DMS53 treated with DMSO at 0.1 percent for 48 hours (cell line): ENCODE results near the gene ZNF133.
A peak's percentile ranks its signal among the peaks of the same experiment; 100 is the strongest.
"Not testable (repeated sequence)": the region's sequence is repeated elsewhere in the genome, so short reads cannot be mapped to it uniquely, and the experiment has no call there.

Experiments
- DNase-seq: peaks from one replicate; lab custom pipeline; 2025; ENCODE audit not compliant: unreplicated experiment; lab: John Stamatoyannopoulos, UW

Gene ZNF133

GRCh38 chr20:18287915-18288748 is at the start of gene ZNF133:
TSS of gene ZNF133 (plus strand) at chr20:18288527. CDS start at chr20:18305687, 17,160 bp downstream.
- DNase-seq, result peak; percentile 93

GRCh38 chr20:18240997-18241396 is 47.3 kb upstream of the ZNF133 start:
- DNase-seq, result no peak

- no peak for DNase-seq
Observed at GRCh38 chr20:18243802-18244201, 44.5 kb upstream of the ZNF133 start.

GRCh38 chr20:18248545-18248944 is 39.8 kb upstream of the ZNF133 start:
- DNase-seq, result not testable (repeated sequence)

- no peak for DNase-seq
Observed at GRCh38 chr20:18250217-18250616, 38.1 kb upstream of the ZNF133 start.

- DNase-seq, result no peak
Observed at GRCh38 chr20:18252597-18253451, 35.5 kb upstream of the ZNF133 start.

- no peak for DNase-seq
Observed at GRCh38 chr20:18254615-18255014, 33.7 kb upstream of the ZNF133 start.

GRCh38 chr20:18255526-18255925 is 32.8 kb upstream of the ZNF133 start:
- no peak for DNase-seq

GRCh38 chr20:18256440-18257090 is 31.8 kb upstream of the ZNF133 start:
- DNase-seq, result no peak

- no peak for DNase-seq
Observed at GRCh38 chr20:18258126-18258860, 30.0 kb upstream of the ZNF133 start.

- DNase-seq, result no peak
Observed at GRCh38 chr20:18259730-18260129, 28.6 kb upstream of the ZNF133 start.

- DNase-seq, result peak; percentile 36
Observed at GRCh38 chr20:18263723-18264122, 24.6 kb upstream of the ZNF133 start.

- no peak for DNase-seq
Observed at GRCh38 chr20:18265441-18265840, 22.9 kb upstream of the ZNF133 start.

- no peak for DNase-seq
Observed at GRCh38 chr20:18266282-18266681, 22.0 kb upstream of the ZNF133 start.

- DNase-seq, result no peak
Observed at GRCh38 chr20:18267815-18268214, 20.5 kb upstream of the ZNF133 start.

- no peak for DNase-seq
Observed at GRCh38 chr20:18271160-18271559, 17.2 kb upstream of the ZNF133 start.

- no peak for DNase-seq
Observed at GRCh38 chr20:18272451-18272850, 15.9 kb upstream of the ZNF133 start.

GRCh38 chr20:18273738-18274137 is 14.6 kb upstream of the ZNF133 start:
- no peak for DNase-seq

- DNase-seq, result not testable (repeated sequence)
Observed at GRCh38 chr20:18275960-18276359, 12.4 kb upstream of the ZNF133 start.

- DNase-seq, result peak; percentile 82
Observed at GRCh38 chr20:18276821-18277220, 11.5 kb upstream of the ZNF133 start.

GRCh38 chr20:18279242-18279641 is 9.1 kb upstream of the ZNF133 start:
- no peak for DNase-seq
